ENCODE data around the gene RAPGEF6. TPM values are rescaled to one million over a fixed set of nuclear protein-coding genes. Genes with fewer than 3 reads are reported as not detected.

The RAPGEF6 gene
- total RNA-seq, 4 donors from 2014 or later: 7.2 to 11.7 (median 8.5) TPM

- ATAC-seq (no peak), DNase-seq (no peak)
- Histone ChIP-seq H3K4me3 (no peak overlapping the region), H3K4me1 (peaks cover 0 to 4% of the 10 kb centered on the region in 2 donors), H3K9me3 (no peaks in the 10 kb centered on the region), H3K36me3 (peaks cover 0 to 37% of the 10 kb centered on the region in 2 donors), H3K27me3 (no peaks in the 10 kb centered on the region), H3K27ac (no peak overlapping the region)
- in situ Hi-C loops (cut with MboI; ENCODE audit: low sequenced_read_pairs in 4 of 4) (no loop called here), intact Hi-C loops (cut with DNase I; ENCODE audit: low total_unique reads) (no loop called here)
- no peak for TF ChIP-seq POLR2A (IDR thresholded peaks at IDR 0.05)
- no peak for TF ChIP-seq CTCF (IDR thresholded peaks at IDR 0.05 in 4 of 5, conservative IDR thresholded peaks at IDR 0.05 in 1 of 5)
These were observed 242.4 kb downstream of the RAPGEF6 start for GRCh38 chr5:131392466-131393095.

GRCh38 chr5:131389869-131390265 is 245.2 kb downstream of the RAPGEF6 start:
- Histone ChIP-seq H3K4me1 (peaks cover 0 to 8% of the 10 kb centered on the region in 2 donors), H3K9me3 (no peaks in the 10 kb centered on the region), H3K4me3 (no peak overlapping the region), H3K27me3 (no peaks in the 10 kb centered on the region), H3K27ac (no peak overlapping the region), H3K36me3 (peaks cover 0 to 23% of the 10 kb centered on the region in 2 donors)
- in situ Hi-C loops (cut with MboI; ENCODE audit: low sequenced_read_pairs in 4 of 4) (no loop called here), intact Hi-C loops (cut with DNase I; ENCODE audit: low total_unique reads) (no loop called here)
- ATAC-seq: no peak
- no peak for DNase-seq
- no peak for TF ChIP-seq CTCF (IDR thresholded peaks at IDR 0.05 in 4 of 5, conservative IDR thresholded peaks at IDR 0.05 in 1 of 5)
- no peak for TF ChIP-seq POLR2A (IDR thresholded peaks at IDR 0.05)

- DNase-seq (no peak), ATAC-seq (no peak)
- no peak overlapping the region for H3K27ac ChIP-seq
- no peak overlapping the region for H3K4me3 ChIP-seq
- H3K4me1 ChIP-seq: peaks cover 0 to 8% of the 10 kb centered on the region in 2 donors
- peaks cover 0 to 22% of the 10 kb centered on the region in 2 donors for H3K36me3 ChIP-seq
- TF ChIP-seq POLR2A (IDR thresholded peaks at IDR 0.05) (no peak), CTCF (IDR thresholded peaks at IDR 0.05 in 4 of 5, conservative IDR thresholded peaks at IDR 0.05 in 1 of 5) (no peak)
- intact Hi-C loops (cut with DNase I; ENCODE audit: low total_unique reads) (no loop called here), in situ Hi-C loops (cut with MboI; ENCODE audit: low sequenced_read_pairs in 4 of 4) (no loop called here)
- no peaks in the 10 kb centered on the region for H3K9me3 ChIP-seq
- H3K27me3 ChIP-seq: no peaks in the 10 kb centered on the region
These were observed 245.7 kb downstream of the RAPGEF6 start for GRCh38 chr5:131389096-131389868.

GRCh38 chr5:131387255-131387654 is 247.8 kb downstream of the RAPGEF6 start:
- Histone ChIP-seq H3K4me1 (peaks cover 0 to 4% of the 10 kb centered on the region in 2 donors), H3K9me3 (no peaks in the 10 kb centered on the region), H3K4me3 (no peak overlapping the region), H3K27me3 (no peaks in the 10 kb centered on the region), H3K36me3 (peaks cover 0 to 15% of the 10 kb centered on the region in 2 donors), H3K27ac (no peak overlapping the region)
- intact Hi-C loops (cut with DNase I; ENCODE audit: low total_unique reads) (no loop called here), in situ Hi-C loops (cut with MboI; ENCODE audit: low sequenced_read_pairs in 4 of 4) (no loop called here)
- ATAC-seq (no peak), DNase-seq (no peak)
- no peak for TF ChIP-seq CTCF (IDR thresholded peaks at IDR 0.05 in 4 of 5, conservative IDR thresholded peaks at IDR 0.05 in 1 of 5)
- TF ChIP-seq POLR2A (IDR thresholded peaks at IDR 0.05): no peak
